Peyer's patch (tissue), 4 donors: ENCODE measurements around the gene MAZ. TPM values are rescaled to one million over a fixed set of nuclear protein-coding genes. Genes with fewer than 3 reads are reported as not detected.

ENCODE experiments used
- DNase-seq, 3 donors: peaks; one replicate each; pipeline ENCODE4 v3.0.0-alpha.2; 2017 to 2019
- H3K27ac ChIP-seq, 4 donors: fragments of 200-600 bp; sonication (generic); one replicate each; pipeline ENCODE4 v1.5.1; 2016 to 2019
- H3K27me3 ChIP-seq, 2 donors: fragments of 200-600 bp; sonication (generic); one replicate each; pipeline ENCODE4 v1.5.1; 2019
- H3K36me3 ChIP-seq, 3 donors: fragments of 200-600 bp; sonication (generic); one replicate each; pipeline ENCODE4 v1.5.1; 2016 to 2019
- H3K4me1 ChIP-seq, 4 donors: fragments of 200-600 bp; sonication (generic); one replicate each; pipeline ENCODE4 v1.5.1; 2016 to 2019
- H3K4me3 ChIP-seq, 4 donors: fragments of 200-600 bp; sonication (generic); 1 replicate in 3 of 4; 2 replicates in 1 of 4; pipeline ENCODE4 v1.5.1; 2016 to 2019; ENCODE audit warnings: mild to moderate bottlenecking in 1 of 4
- H3K9me3 ChIP-seq, 4 donors: fragments of 200-600 bp; sonication (generic); one replicate each; pipeline ENCODE4 v1.5.1; 2016 to 2019; ENCODE audit warnings: mild to moderate bottlenecking in 1 of 4
- CTCF ChIP-seq, 6 experiments: fragments of 450-650 bp in 4 of 6; fragments of 200-600 bp in 2 of 6; sonication (generic) in 1 of 6; IDR thresholded peaks; one replicate each; pipeline ENCODE4 v1.5.1; 2017 to 2019; ENCODE audit warnings: antibody characterized with exemption in 6 of 6, mild to moderate bottlenecking in 3 of 6, moderate library complexity in 1 of 6
- POLR2A ChIP-seq, 2 donors: fragments of 450-650 bp; IDR thresholded peaks; one replicate each; pipeline ENCODE4 v1.5.1; 2017; ENCODE audit warnings: antibody characterized with exemption in 2 of 2, mild to moderate bottlenecking in 2 of 2, moderate library complexity in 2 of 2
- total RNA-seq, 4 donors: library from RNA; depleted of rRNA; stranded (reverse); fragments of >200 nt; gene quantifications; one replicate each; pipeline ENCODE4 v1.1.0, GENCODE V29; 2016

The MAZ gene
- total RNA-seq, 4 donors from 2014 or later = 124 to 208 (median 135) TPM

GRCh38 chr16:29806641-29807425 lies 504 bp downstream of the MAZ start:
- peak; percentile 63 to 76 (median 73) for DNase-seq
- Histone ChIP-seq H3K27me3 (no peaks in the 10 kb centered on the region), H3K4me3 (peak overlapping the region; percentile 55 to 79 (median 70)), H3K9me3 (no peaks in the 10 kb centered on the region), H3K36me3 (peaks cover 0 to 15% (median 0%) of the 10 kb centered on the region in 3 donors), H3K27ac (peak overlapping the region; percentile 85 to 98 (median 90)), H3K4me1 (peaks cover 4 to 47% (median 29%) of the 10 kb centered on the region in 4 donors)
- TF ChIP-seq CTCF (IDR thresholded peaks at IDR 0.05) (no peak), POLR2A (IDR thresholded peaks at IDR 0.05) (no peak)

- TF ChIP-seq CTCF (IDR thresholded peaks at IDR 0.05) (peak in 5 of 6 experiments; percentile 9 to 76 (median 56)), POLR2A (IDR thresholded peaks at IDR 0.05) (peak; percentile 35 to 46)
- peaks cover 0 to 15% (median 0%) of the 10 kb centered on the region in 3 donors for H3K36me3 ChIP-seq
- H3K27me3 ChIP-seq = no peaks in the 10 kb centered on the region
- peak overlapping the region; percentile 85 to 98 (median 90) for H3K27ac ChIP-seq
- H3K4me1 ChIP-seq = peaks cover 4 to 55% (median 34%) of the 10 kb centered on the region in 4 donors
- H3K4me3 ChIP-seq = peak overlapping the region; percentile 55 to 79 (median 70)
- H3K9me3 ChIP-seq = no peaks in the 10 kb centered on the region
- peak; percentile 85 to 94 (median 89) for DNase-seq
Measured at GRCh38 chr16:29807426-29808218, 1.3 kb downstream of the MAZ start.

- H3K9me3 ChIP-seq = no peaks in the 10 kb centered on the region
- peaks cover 4 to 62% (median 34%) of the 10 kb centered on the region in 4 donors for H3K4me1 ChIP-seq
- TF ChIP-seq POLR2A (IDR thresholded peaks at IDR 0.05) = no peak
- TF ChIP-seq CTCF (IDR thresholded peaks at IDR 0.05) = peak in 1 of 6 experiments; percentile 1
- no peak for DNase-seq
- no peaks in the 10 kb centered on the region for H3K27me3 ChIP-seq
- H3K36me3 ChIP-seq = peaks cover 0 to 15% (median 0%) of the 10 kb centered on the region in 3 donors
- H3K27ac ChIP-seq = peak overlapping the region; percentile 85 to 98 (median 90)
- peak overlapping the region; percentile 55 to 79 (median 70) for H3K4me3 ChIP-seq
Measured at GRCh38 chr16:29808219-29808900, 2.0 kb downstream of the MAZ start.

- Histone ChIP-seq H3K4me3 (peak overlapping the region in 2 of 4 donors; percentile 63 to 76), H3K4me1 (peaks cover 4 to 62% (median 34%) of the 10 kb centered on the region in 4 donors), H3K27me3 (no peaks in the 10 kb centered on the region), H3K9me3 (no peaks in the 10 kb centered on the region), H3K27ac (peak overlapping the region; percentile 85 to 98 (median 90)), H3K36me3 (peaks cover 0 to 15% (median 0%) of the 10 kb centered on the region in 3 donors)
- TF ChIP-seq CTCF (IDR thresholded peaks at IDR 0.05) = no peak
- no peak for TF ChIP-seq POLR2A (IDR thresholded peaks at IDR 0.05)
- no peak for DNase-seq
Measured at GRCh38 chr16:29809031-29809747, 2.9 kb downstream of the MAZ start.
